HG03097 (cell line): ENCODE results near the gene HKDC1.
"Not testable (repeated sequence)": the region's sequence is repeated elsewhere in the genome, so short reads cannot be mapped to it uniquely, and the experiment has no call there.

Source experiments
- ATAC-seq: cut with Tn5 transposase; IDR thresholded peaks from one replicate; pipeline ENCODE4 v1.9.1; 2021; ENCODE audit not compliant: unreplicated experiment, low FRiP score

The HKDC1 gene

GRCh38 chr10:69275444-69275843 is 55.3 kb downstream of the HKDC1 start:
- ATAC-seq = no peak

- ATAC-seq = no peak
Measured at GRCh38 chr10:69276503-69276902, 56.4 kb downstream of the HKDC1 start.

- no peak for ATAC-seq
Measured at GRCh38 chr10:69278446-69278963, 58.4 kb downstream of the HKDC1 start, which contains the start of gene HK1. Gene HK1 (plus strand): TSS chr10:69278496.

GRCh38 chr10:69279110-69279509 is 59.0 kb downstream of the HKDC1 start:
- no peak for ATAC-seq

- no peak for ATAC-seq
Measured at GRCh38 chr10:69281507-69282413, 61.6 kb downstream of the HKDC1 start.

- not testable (repeated sequence) for ATAC-seq
Measured at GRCh38 chr10:69284402-69284801, 64.3 kb downstream of the HKDC1 start.

- no peak for ATAC-seq
Measured at GRCh38 chr10:69285699-69286098, 65.6 kb downstream of the HKDC1 start.

GRCh38 chr10:69287181-69287580 is 67.0 kb downstream of the HKDC1 start:
- no peak for ATAC-seq

GRCh38 chr10:69290993-69291392 is 70.9 kb downstream of the HKDC1 start:
- ATAC-seq = no peak

- no peak for ATAC-seq
Measured at GRCh38 chr10:69292459-69292858, 72.3 kb downstream of the HKDC1 start.

GRCh38 chr10:69295027-69295636 is 75.0 kb downstream of the HKDC1 start:
- ATAC-seq = no peak

GRCh38 chr10:69303632-69304051 is 83.5 kb downstream of the HKDC1 start:
- ATAC-seq = no peak

- no peak for ATAC-seq
Measured at GRCh38 chr10:69306421-69306820, 86.3 kb downstream of the HKDC1 start.

- ATAC-seq = no peak
Measured at GRCh38 chr10:69307434-69307833, 87.3 kb downstream of the HKDC1 start.

- ATAC-seq = not testable (repeated sequence)
Measured at GRCh38 chr10:69308304-69308703, 88.2 kb downstream of the HKDC1 start.

GRCh38 chr10:69311309-69311708 is 91.2 kb downstream of the HKDC1 start:
- ATAC-seq = no peak

GRCh38 chr10:69312528-69312927 is 92.4 kb downstream of the HKDC1 start:
- no peak for ATAC-seq

- no peak for ATAC-seq
Measured at GRCh38 chr10:69315100-69315542, 95.0 kb downstream of the HKDC1 start.

- no peak for ATAC-seq
Measured at GRCh38 chr10:69315610-69316312, 95.6 kb downstream of the HKDC1 start.

GRCh38 chr10:69316313-69317059 is 96.4 kb downstream of the HKDC1 start:
- no peak for ATAC-seq
